A549 (cell line): ENCODE results near the gene FAM131C. TPM values are rescaled to one million over a fixed set of nuclear protein-coding genes. Genes with fewer than 3 reads are reported as not detected.

Experiments used
- ATAC-seq, 2 experiments: fragments of 200-7000 bp in 1 of 2; fragments of >200 bp in 1 of 2; cut with Nextera tagmentation in 1 of 2; cut with Tn5 transposase in 1 of 2; 3 replicates each; pipeline versions ENCODE4 v1.8.0 to v1.9.1; 2018 to 2020; ENCODE audit warnings: mild to moderate bottlenecking in 1 of 2, moderate library complexity in 1 of 2
- CTCF ChIA-PET: fragments of 300-600 bp; sonication (Branson Sonifier 250); formaldehyde crosslinking; extraction: SDS; loops from one replicate; lab custom pipeline; 2021; ENCODE audit warnings: antibody characterized with exemption, inconsistent platforms; lab: Yijun Ruan, JAX
- POLR2A ChIA-PET: fragments of 350-600 bp; formaldehyde crosslinking; extraction: SDS; loops from one replicate; lab custom pipeline; 2021; ENCODE audit warnings: antibody characterized with exemption, inconsistent platforms; lab: Yijun Ruan, JAX
- DNase-seq, 2 experiments: peaks; one replicate each; pipeline versions ENCODE4 v3.0.0 to v3.0.0-alpha.2; 2011 to 2016; ENCODE audit warnings: low read depth in 1 of 2, low spot score in 1 of 2
- FAIRE-seq: peaks from 2 replicates; lab custom pipeline; 2011; peaks lifted over from hg19 to GRCh38; lab: Jason Lieb, UNC
- H3K27ac ChIP-seq, 2 experiments: fragments of >200 bp; sonication (Bioruptor Twin); formaldehyde crosslinking; 3 replicates each; pipeline ENCODE4 v1.5.1; 2016 to 2017
- H3K4me1 ChIP-seq: fragments of >200 bp; sonication (Bioruptor Twin); formaldehyde crosslinking; 3 replicates; pipeline ENCODE4 v1.6.1; 2016
- H3K4me2 ChIP-seq: fragments of >200 bp; sonication (Bioruptor Twin); formaldehyde crosslinking; 3 replicates; pipeline ENCODE4 v1.6.1; 2016
- H3K4me3 ChIP-seq: fragments of >200 bp; sonication (Bioruptor Twin); formaldehyde crosslinking; 3 replicates; pipeline ENCODE4 v1.5.1; 2016
- H3K9me3 ChIP-seq: fragments of >200 bp; sonication (Bioruptor Twin); formaldehyde crosslinking; 3 replicates; pipeline ENCODE4 v1.6.1; 2016
- BHLHE40 ChIP-seq: IDR thresholded peaks from 2 replicates; pipeline ENCODE4 v1.6.1; 2012; ENCODE audit warnings: low read depth, low read length, inconsistent platforms
- CBX8 ChIP-seq: fragments of 200-600 bp; sonication (generic); IDR thresholded peaks from 2 replicates; pipeline ENCODE4 v1.6.1; 2016
- EHMT2 ChIP-seq: fragments of 200-600 bp; sonication (generic); IDR thresholded peaks from 2 replicates; pipeline ENCODE4 v1.6.1; 2016; ENCODE audit warnings: antibody characterized with exemption, low read depth, mild to moderate bottlenecking, moderate library complexity
- FOSL2 ChIP-seq, 2 experiments: fragments of 450-650 bp in 1 of 2; fragments of >200 bp in 1 of 2; sonication (Bioruptor Twin) in 1 of 2; formaldehyde crosslinking; IDR thresholded peaks; 2 replicates each; pipeline versions ENCODE4 v1.5.0 to v1.6.1; 2016 to 2020; ENCODE audit warnings: mild to moderate bottlenecking in 1 of 2, moderate library complexity in 1 of 2
- HMGXB4 ChIP-seq: fragments of 250-450 bp; sonication (Bioruptor Pico); IDR thresholded peaks from 2 replicates; pipeline ENCODE4 v1.5.0; 2021; ENCODE audit warnings: mild to moderate bottlenecking, moderate library complexity, borderline replicate concordance
- JUNB ChIP-seq: fragments of >200 bp; sonication (Bioruptor Twin); formaldehyde crosslinking; IDR thresholded peaks from 2 replicates; pipeline ENCODE4 v1.6.1; 2016
- KDM1A ChIP-seq: fragments of 200-600 bp; sonication (generic); IDR thresholded peaks from 2 replicates; pipeline ENCODE4 v1.6.1; 2016; ENCODE audit warnings: low read depth, mild to moderate bottlenecking
- MAZ ChIP-seq: fragments of 150-350 bp; IDR thresholded peaks from 2 replicates; pipeline ENCODE4 v1.6.1; 2014; ENCODE audit warnings: antibody characterized with exemption, low read depth, low read length, borderline replicate concordance
- PBX3 ChIP-seq: IDR thresholded peaks from 2 replicates; pipeline ENCODE4 v1.6.1; 2012
- POLR2A ChIP-seq: IDR thresholded peaks from 2 replicates; pipeline ENCODE4 v1.6.1; 2012; ENCODE audit warnings: mild to moderate bottlenecking, low read length
- POLR2AphosphoS2 ChIP-seq: conservative IDR thresholded peaks from 2 replicates; pipeline ENCODE4 v1.6.1; 2012; ENCODE audit warnings: low read length, improper control_type of control experiment, inconsistent platforms
- RARB ChIP-seq: fragments of 250-450 bp; sonication (Bioruptor Pico); IDR thresholded peaks from 2 replicates; pipeline ENCODE4 v1.8.0; 2021; ENCODE audit warnings: mild to moderate bottlenecking, moderate library complexity
- RFX5 ChIP-seq: fragments of 450-650 bp; IDR thresholded peaks from 2 replicates; pipeline ENCODE4 v1.7.1; 2014; ENCODE audit warnings: antibody characterized with exemption, mild to moderate bottlenecking, moderate library complexity
- RNF2 ChIP-seq: fragments of 200-600 bp; sonication (generic); IDR thresholded peaks from 2 replicates; pipeline ENCODE4 v1.6.1; 2016; ENCODE audit warnings: low read depth, mild to moderate bottlenecking, antibody characterized with exemption, moderate library complexity, borderline replicate concordance
- SMC3 ChIP-seq: fragments of >200 bp; sonication (Bioruptor Twin); formaldehyde crosslinking; IDR thresholded peaks from 3 replicates; pipeline ENCODE4 v1.6.1; 2018; ENCODE audit warnings: inconsistent platforms
- SREBF2 ChIP-seq: fragments of 450-650 bp; IDR thresholded peaks from 2 replicates; pipeline ENCODE4 v1.6.1; 2014; ENCODE audit warnings: mild to moderate bottlenecking, moderate library complexity
- TP53 ChIP-seq: fragments of 250-450 bp; sonication (Bioruptor Pico); IDR thresholded peaks from 2 replicates; pipeline ENCODE4 v1.5.0; 2021; ENCODE audit warnings: mild to moderate bottlenecking, moderate library complexity
- ZFP36 ChIP-seq: fragments of 450-650 bp; IDR thresholded peaks from 2 replicates; pipeline ENCODE4 v1.6.1; 2014; ENCODE audit warnings: borderline replicate concordance; ENCODE audit not compliant: partially characterized antibody
- ZNF302 ChIP-seq: fragments of 250-450 bp; sonication (Bioruptor Pico); IDR thresholded peaks from 2 replicates; pipeline ENCODE4 v1.9.0; 2021; ENCODE audit warnings: inconsistent platforms, mild to moderate bottlenecking, moderate library complexity
- WGBS: methylation state at CpG from one replicate; pipeline ENCODE4 v1.1.6; 2017; ENCODE audit errors: missing lambda C conversion rate; 5-methylcytosine and 5-hydroxymethylcytosine counted together
- polyA plus RNA-seq, 4 experiments: library from polyadenylated mRNA; depleted of rRNA in 3 of 4; stranded (reverse); fragments of >200 nt; fragmentation: RNase III in 1 of 4; extraction: RNeasy Plus Mini Kit Qiagen cat#74134 plus additional on column Dnase treatment in 1 of 4; gene quantifications; 2 replicates in 3 of 4; 3 replicates in 1 of 4; pipeline ENCODE4 v1.2.3, GENCODE V29; 2011 to 2017
- TF ChIP-seq, protein P1 (sequence below): fragments of 150-350 bp; IDR thresholded peaks from 2 replicates; pipeline ENCODE4 v1.6.1; 2014; ENCODE audit warnings: low read depth, mild to moderate bottlenecking, low read length
- TF ChIP-seq, protein P2 (sequence below): fragments of 450-650 bp; IDR thresholded peaks from 2 replicates; pipeline ENCODE4 v1.6.1; 2014; ENCODE audit warnings: antibody characterized with exemption
- TF ChIP-seq, protein P3 (sequence below): fragments of >200 bp; sonication (Bioruptor Twin); formaldehyde crosslinking; IDR thresholded peaks from 2 replicates; pipeline ENCODE4 v1.6.1; 2016

Gene FAM131C
- polyA plus RNA-seq, 2 of the 4 experiments (the other 2 are of a cell fraction) = 2.3 to 6.7 TPM

DNA sequence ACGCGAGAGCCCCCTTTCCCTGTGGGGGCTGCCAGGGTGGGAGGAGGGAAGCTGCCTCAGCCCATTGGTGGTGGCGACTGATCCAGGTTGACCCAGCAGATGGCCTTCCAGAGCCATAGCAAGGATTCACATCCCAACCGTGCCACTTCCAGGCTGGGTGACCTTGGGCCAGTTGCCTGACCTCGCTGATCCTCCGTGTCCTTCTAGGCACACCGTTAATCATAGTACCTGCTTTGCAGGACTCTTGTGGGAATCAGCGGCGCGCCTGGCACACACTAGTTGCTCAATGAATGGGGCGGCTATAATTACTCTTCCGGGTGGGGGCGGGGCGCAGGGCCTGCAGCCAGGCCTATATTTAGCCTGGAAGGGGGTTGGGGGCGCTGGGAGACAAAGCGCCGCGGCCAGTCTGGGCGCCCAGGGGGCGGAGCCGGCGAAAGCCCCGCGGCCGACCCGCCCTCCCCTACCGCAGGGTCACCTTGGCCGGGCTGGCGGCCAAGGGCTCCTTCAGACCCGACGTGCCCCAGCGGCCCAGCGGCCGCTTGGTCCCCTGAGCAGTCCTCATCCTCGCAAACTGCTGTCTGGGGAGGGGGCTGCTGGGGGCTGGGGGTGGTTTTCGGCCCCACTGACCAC, 60.7 kb downstream of the FAM131C start (continued):
- TF ChIP-seq, protein P1, sequence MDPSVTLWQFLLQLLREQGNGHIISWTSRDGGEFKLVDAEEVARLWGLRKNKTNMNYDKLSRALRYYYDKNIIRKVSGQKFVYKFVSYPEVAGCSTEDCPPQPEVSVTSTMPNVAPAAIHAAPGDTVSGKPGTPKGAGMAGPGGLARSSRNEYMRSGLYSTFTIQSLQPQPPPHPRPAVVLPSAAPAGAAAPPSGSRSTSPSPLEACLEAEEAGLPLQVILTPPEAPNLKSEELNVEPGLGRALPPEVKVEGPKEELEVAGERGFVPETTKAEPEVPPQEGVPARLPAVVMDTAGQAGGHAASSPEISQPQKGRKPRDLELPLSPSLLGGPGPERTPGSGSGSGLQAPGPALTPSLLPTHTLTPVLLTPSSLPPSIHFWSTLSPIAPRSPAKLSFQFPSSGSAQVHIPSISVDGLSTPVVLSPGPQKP = no peak
- TF ChIP-seq JUNB = no peak
- TF ChIP-seq CBX8 = no peak
- TF ChIP-seq, protein P2, sequence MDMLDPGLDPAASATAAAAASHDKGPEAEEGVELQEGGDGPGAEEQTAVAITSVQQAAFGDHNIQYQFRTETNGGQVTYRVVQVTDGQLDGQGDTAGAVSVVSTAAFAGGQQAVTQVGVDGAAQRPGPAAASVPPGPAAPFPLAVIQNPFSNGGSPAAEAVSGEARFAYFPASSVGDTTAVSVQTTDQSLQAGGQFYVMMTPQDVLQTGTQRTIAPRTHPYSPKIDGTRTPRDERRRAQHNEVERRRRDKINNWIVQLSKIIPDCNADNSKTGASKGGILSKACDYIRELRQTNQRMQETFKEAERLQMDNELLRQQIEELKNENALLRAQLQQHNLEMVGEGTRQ = no peak

DNA sequence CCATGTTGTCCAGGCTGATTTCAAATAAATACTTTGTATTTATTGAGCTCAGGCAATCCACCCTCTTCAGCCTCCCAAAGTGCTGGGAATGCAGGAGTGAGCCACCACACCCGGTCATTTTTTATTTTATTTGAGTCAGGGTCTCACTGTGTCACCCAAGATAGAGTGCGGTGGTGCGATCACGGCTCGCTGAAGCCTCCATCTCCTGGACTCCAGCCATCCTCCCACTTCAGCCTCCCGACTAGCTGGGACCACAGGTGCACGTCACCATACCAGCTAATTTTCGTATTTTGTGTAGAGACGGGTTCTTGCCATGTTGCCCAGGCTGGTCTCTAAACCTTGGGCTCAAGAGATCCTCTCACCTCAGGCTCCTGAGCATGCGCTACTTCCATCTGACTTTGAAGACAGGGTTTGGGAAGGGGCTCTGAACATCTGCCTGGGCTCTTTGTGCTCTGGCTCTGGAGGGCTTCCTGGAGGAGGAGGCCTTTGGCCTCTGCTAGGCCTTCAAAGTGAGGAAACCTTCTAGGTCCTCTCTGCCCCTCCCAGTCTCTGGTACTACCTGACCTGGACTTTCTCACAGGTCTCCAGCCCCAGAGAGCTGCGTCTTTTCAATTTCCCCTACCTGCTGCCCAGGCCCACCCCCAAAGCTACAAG, 61.4 kb downstream of the FAM131C start:
- DNase-seq = no peak
- no peak for ATAC-seq
- no peaks in the 10 kb centered on the region for H3K9me3 ChIP-seq
- peaks cover 38% of the 10 kb centered on the region for H3K4me1 ChIP-seq
- TF ChIP-seq ZFP36 = peak; percentile 82
- TF ChIP-seq, protein P2 = no peak
- TF ChIP-seq, all 56 proteins: peak for 1
- WGBS = 91% methylated on average over 11 of the region's 11 CpGs
- Histone ChIP-seq H3K27ac (peak overlapping the region; percentile 84 to 96), H3K4me2 (peak overlapping the region; percentile 82), H3K4me3 (peak overlapping the region; percentile 45; the same call in 1 of the 3 replicates)
- no peak for FAIRE-seq
- ChIA-PET CTCF (interaction anchor here (0.9 to 3.9 kb wide), 7 partner anchors 10 to 233 kb away, joined by 3 to 37 read pairs (median 4); no protein-coding TSS in a partner anchor), POLR2A (no interaction called here)

DNA sequence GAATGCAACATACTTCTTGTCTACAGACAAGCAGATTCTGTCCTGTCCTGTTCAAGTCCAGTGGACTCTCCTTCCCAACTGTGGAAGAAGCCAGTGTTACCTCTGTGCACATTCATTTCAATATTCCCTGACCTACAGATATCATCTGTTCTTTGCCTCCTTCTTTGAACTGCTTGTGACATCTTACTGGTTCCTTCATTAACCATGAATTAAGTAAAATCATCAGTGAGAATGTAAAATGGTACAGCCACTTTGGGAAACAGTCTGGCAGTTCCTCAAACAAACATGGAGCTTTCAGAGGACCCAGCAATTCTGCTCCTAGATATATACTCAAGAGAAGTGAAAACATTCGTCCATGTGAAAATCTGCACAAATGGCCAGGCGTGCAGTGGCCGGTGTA, 62.6 kb downstream of the FAM131C start:
- no peak overlapping the region for H3K4me3 ChIP-seq
- H3K4me2 ChIP-seq = no peak overlapping the region
- CTCF ChIA-PET = interaction anchor here (0.9 to 3.9 kb wide), 7 partner anchors 12 to 63 kb away, joined by 3 to 37 read pairs (median 5); no protein-coding TSS in a partner anchor
- no peak for ATAC-seq
- no peak for FAIRE-seq
- H3K4me1 ChIP-seq = peaks cover 35% of the 10 kb centered on the region
- no peak overlapping the region for H3K27ac ChIP-seq
- no peaks in the 10 kb centered on the region for H3K9me3 ChIP-seq
- TF ChIP-seq HMGXB4 (CRISPR knock-in tag) (no peak), SMC3 (no peak), POLR2AphosphoS2 (no peak), FOSL2 (IDR thresholded peaks at IDR 0.05) (no peak), FOSL2 (CRISPR knock-in tag; IDR thresholded peaks at IDR 0.05) (no peak), PBX3 (no peak), RARB (CRISPR knock-in tag) (no peak), SREBF2 (no peak), EHMT2 (no peak), TP53 (CRISPR knock-in tag) (no peak), POLR2A (no peak), MAZ (no peak), ZNF302 (CRISPR knock-in tag) (no peak), RNF2 (no peak), BHLHE40 (no peak), KDM1A (no peak), RFX5 (no peak)
- TF ChIP-seq, protein P3, sequence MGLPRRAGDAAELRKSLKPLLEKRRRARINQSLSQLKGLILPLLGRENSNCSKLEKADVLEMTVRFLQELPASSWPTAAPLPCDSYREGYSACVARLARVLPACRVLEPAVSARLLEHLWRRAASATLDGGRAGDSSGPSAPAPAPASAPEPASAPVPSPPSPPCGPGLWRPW = no peak
- POLR2A ChIA-PET = no interaction called here
- DNase-seq = no peak
- 97% methylated on average over 3 of the region's 3 CpGs for WGBS
